B cell (primary cell): ENCODE results near the gene TPCN2. TPM values are rescaled to one million over a fixed set of nuclear protein-coding genes. Genes with fewer than 3 reads are reported as not detected.

ENCODE experiments used
- ATAC-seq: fragments of 200-7000 bp; cut with Tn5 transposase; one replicate; pipeline ENCODE4 v1.10.0; 2021; ENCODE audit warnings: low read depth, mild to moderate bottlenecking, moderate number of reproducible peaks, moderate library complexity
- CTCF ChIA-PET: fragments of 350-600 bp; sonication (Branson Sonifier 250); formaldehyde crosslinking; loops from one replicate; lab custom pipeline; 2021; ENCODE audit warnings: antibody characterized with exemption, inconsistent platforms; lab: Charles Lee
- POLR2A ChIA-PET: fragments of 350-600 bp; sonication (Branson Sonifier 250); formaldehyde crosslinking; loops from one replicate; lab custom pipeline; 2021; ENCODE audit warnings: antibody characterized with exemption; lab: Charles Lee
- DNase-seq: peaks from one replicate; pipeline ENCODE4 v3.0.0; 2013
- H2AFZ ChIP-seq: 2 replicates; pipeline ENCODE4 v1.6.1; 2012; ENCODE audit warnings: mild to moderate bottlenecking, low read depth, low read length; ENCODE audit not compliant: insufficient read depth, poor library complexity, severe bottlenecking
- H3K27ac ChIP-seq, 2 donors: 1 replicate in 1 of 2; 2 replicates in 1 of 2; pipeline ENCODE4 v1.5.1; 2012 to 2013; ENCODE audit warnings: low read length in 2 of 2, mild to moderate bottlenecking in 2 of 2, moderate library complexity in 1 of 2
- H3K27me3 ChIP-seq, 4 experiments: fragments of 200-600 bp in 1 of 4; sonication (generic) in 1 of 4; replicated peaks in 1 of 4; 1 replicate in 2 of 4; 2 replicates in 2 of 4; pipeline versions ENCODE4 v1.6.1 to v1.7.0; 2013 to 2016; ENCODE audit warnings: low read length in 3 of 4, mild to moderate bottlenecking in 2 of 4, mixed read lengths in 1 of 4, moderate library complexity in 1 of 4; ENCODE audit not compliant: insufficient read depth in 4 of 4, control insufficient read depth in 3 of 4; ENCODE audit errors: control extremely low read depth in 1 of 4
- H3K36me3 ChIP-seq, 2 experiments: replicated peaks in 1 of 2; 1 replicate in 1 of 2; 2 replicates in 1 of 2; pipeline versions ENCODE4 v1.6.1 to v1.7.1; 2013; ENCODE audit warnings: low read length in 1 of 2; ENCODE audit not compliant: insufficient read depth in 2 of 2, control insufficient read depth in 1 of 2; ENCODE audit errors: control extremely low read depth in 1 of 2, extremely low read depth in 1 of 2
- H3K4me1 ChIP-seq, 2 donors: fragments of 200-600 bp in 1 of 2; sonication (generic) in 1 of 2; 1 replicate in 1 of 2; 2 replicates in 1 of 2; pipeline versions ENCODE4 v1.5.1 to v1.6.1; 2013 to 2017; ENCODE audit warnings: low read length in 2 of 2; ENCODE audit not compliant: control insufficient read depth in 2 of 2, insufficient read depth in 2 of 2
- H3K4me2 ChIP-seq: replicated peaks from 2 replicates; pipeline ENCODE3; 2012; ENCODE audit warnings: mild to moderate bottlenecking, low read depth, low read length; ENCODE audit not compliant: poor library complexity, severe bottlenecking
- H3K4me3 ChIP-seq, 5 experiments: fragments of 200-600 bp in 1 of 5; sonication (generic) in 1 of 5; 1 replicate in 3 of 5; 2 replicates in 2 of 5; pipeline versions ENCODE4 v1.5.1 to v1.7.0; 2011 to 2016; ENCODE audit warnings: low read length in 4 of 5, mild to moderate bottlenecking in 4 of 5, low read depth in 2 of 5, control low read depth in 1 of 5, moderate library complexity in 1 of 5; ENCODE audit not compliant: insufficient read depth in 1 of 5; ENCODE audit errors: control extremely low read depth in 1 of 5, extremely low read depth in 1 of 5
- H3K79me2 ChIP-seq: fragments of 200-600 bp; sonication (generic); one replicate; pipeline ENCODE4 v1.6.0; 2016; ENCODE audit warnings: low read length; ENCODE audit not compliant: control insufficient read depth, insufficient read depth
- H3K9ac ChIP-seq: fragments of 200-600 bp; sonication (generic); 2 replicates; pipeline ENCODE4 v1.6.1; 2017; ENCODE audit warnings: mild to moderate bottlenecking, low read length, moderate library complexity
- H3K9me3 ChIP-seq, 3 donors: one replicate each; pipeline versions ENCODE4 v1.6.1 to v1.7.1; 2013; ENCODE audit warnings: low read length in 2 of 3; ENCODE audit not compliant: control insufficient read depth in 2 of 3, insufficient read depth in 1 of 3; ENCODE audit errors: control extremely low read depth in 1 of 3
- H4K20me1 ChIP-seq: 2 replicates; pipeline ENCODE4 v1.6.0; 2012; ENCODE audit warnings: mild to moderate bottlenecking, low read length; ENCODE audit not compliant: insufficient read depth, control insufficient read depth, poor library complexity, severe bottlenecking
- H3K27ac Mint-ChIP-seq: one replicate; pipeline ENCODE4 v1.8.0; 2021; ENCODE audit warnings: mixed read lengths
- H3K27me3 Mint-ChIP-seq: one replicate; pipeline ENCODE4 v1.8.0; 2021; ENCODE audit warnings: mixed read lengths
- H3K4me1 Mint-ChIP-seq: one replicate; pipeline ENCODE4 v1.8.0; 2021; ENCODE audit warnings: mixed read lengths
- H3K4me3 Mint-ChIP-seq: one replicate; pipeline ENCODE4 v1.8.0; 2021; ENCODE audit warnings: mixed read lengths
- H3K9me3 Mint-ChIP-seq: one replicate; pipeline ENCODE4 v1.8.0; 2022; ENCODE audit warnings: mixed read lengths; ENCODE audit not compliant: insufficient read depth
- EZH2 ChIP-seq: IDR thresholded peaks from 2 replicates; pipeline ENCODE4 v1.6.1; 2012; ENCODE audit warnings: borderline replicate concordance, low read depth, mild to moderate bottlenecking, moderate library complexity, low read length; ENCODE audit not compliant: insufficient read depth, poor library complexity, severe bottlenecking
- whole genome bisulfite sequencing: methylation state at CpG from one replicate; pipeline ENCODE4 v1.1.5; 2013; ENCODE audit warnings: missing lambda C conversion rate; ENCODE audit not compliant: insufficient coverage; 5-methylcytosine and 5-hydroxymethylcytosine counted together
- intact Hi-C: fragments of 100-400 bp; cut with micrococcal nuclease; formaldehyde crosslinking; loops from one replicate; pipeline ENCODE4 v1.10.0; 2022
- polyA plus RNA-seq: library from polyadenylated mRNA; depleted of rRNA; stranded (reverse); fragments of >200 nt; gene quantifications from 2 replicates; pipeline ENCODE4 v1.2.3, GENCODE V29; 2012
- total RNA-seq, 2 donors: library from RNA; stranded (reverse); fragments of 120-200 nt in 1 of 2; gene quantifications; 1 replicate in 1 of 2; 2 replicates in 1 of 2; pipeline versions ENCODE4 v1.2.3 to v1.2.4, GENCODE V29; 2013 to 2022
- TF ChIP-seq, protein P1 (sequence below): fragments of 200-600 bp; IDR thresholded peaks from one replicate; pipeline ENCODE4 v1.8.0; 2022; ENCODE audit warnings: antibody characterized with exemption, mild to moderate bottlenecking

The TPCN2 gene
- total and polyA plus RNA-seq, 2 donors (not counting 1 experiment from before 2014, with no cell fraction given) = 16.8 to 71.4 TPM

DNA sequence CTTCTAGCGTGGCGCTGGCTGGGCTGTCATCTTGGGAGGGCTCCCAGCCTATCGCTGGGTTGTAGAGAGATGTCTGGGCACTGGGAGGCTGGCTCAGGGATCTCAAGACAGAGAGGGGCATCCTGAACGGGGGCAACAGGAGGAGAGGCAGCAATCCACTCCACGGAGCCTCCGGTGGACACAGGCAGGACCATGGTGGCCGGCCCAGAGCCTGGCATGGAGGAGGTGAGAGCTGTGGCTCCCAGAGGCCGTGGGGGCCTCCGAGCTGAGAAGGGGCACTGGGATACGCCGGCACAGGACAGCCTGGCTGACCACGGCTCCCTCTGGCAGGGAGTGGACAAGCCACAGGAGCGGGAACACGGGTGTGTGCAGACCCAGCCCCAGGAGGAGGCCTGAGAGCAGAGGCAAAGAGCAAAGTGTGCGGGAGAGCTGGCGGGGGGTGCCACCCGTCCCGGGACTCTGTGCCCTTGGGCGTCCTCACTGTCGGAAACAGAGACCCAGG, 44.8 kb upstream of the TPCN2 start:
- ChIA-PET CTCF (no interaction called here), POLR2A (no interaction called here)

DNA sequence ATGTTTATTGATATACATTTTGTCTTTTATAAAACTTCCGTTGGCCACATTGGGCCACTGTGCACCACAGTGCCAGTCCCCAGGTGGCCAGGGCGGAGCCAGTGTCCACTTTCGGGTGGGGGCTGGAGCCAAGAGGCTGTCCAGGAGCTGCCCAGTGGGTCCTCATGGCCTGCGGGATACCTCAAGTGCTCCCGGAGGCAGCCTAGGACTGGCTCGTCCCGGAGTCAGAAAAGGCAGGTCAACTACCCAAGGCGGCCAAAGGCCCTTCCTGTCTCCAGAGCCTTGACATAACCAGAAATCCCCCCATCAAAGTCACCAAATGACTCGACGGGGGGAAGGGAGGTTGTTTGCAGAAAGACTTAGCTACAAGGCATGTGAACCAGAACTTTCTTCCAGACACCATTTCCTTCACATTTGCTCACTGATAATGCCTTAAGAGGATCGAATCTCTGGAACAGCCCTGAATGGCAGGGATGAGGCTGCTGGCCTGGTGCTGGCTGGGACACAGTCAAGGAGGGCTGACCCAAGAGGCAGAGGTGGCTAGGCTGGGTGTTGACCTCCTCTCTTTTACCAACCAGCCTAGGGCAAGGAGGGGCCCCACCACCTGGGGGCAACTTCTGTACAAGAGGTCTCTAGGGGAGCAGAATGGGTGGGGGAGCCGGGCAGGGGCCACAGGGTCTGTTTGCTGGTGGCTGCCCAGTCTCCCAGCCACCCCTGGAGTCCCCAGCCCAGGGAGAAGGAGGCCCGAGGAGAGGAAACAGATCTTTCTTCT, 44.1 kb upstream of the TPCN2 start:
- Histone ChIP-seq H3K4me2 (no peak overlapping the region), H3K4me3 (no peak overlapping the region), H4K20me1 (no peaks in the 10 kb centered on the region), H3K9ac (no peak overlapping the region), H3K4me1 (no peaks in the 10 kb centered on the region), H3K36me3 (no peaks in the 10 kb centered on the region), H2AFZ (no peak overlapping the region), H3K27ac (no peak overlapping the region), H3K27me3 (peaks cover 0 to 15% (median 1%) of the 10 kb centered on the region in 4 experiments), H3K79me2 (no peaks in the 10 kb centered on the region), H3K9me3 (no peaks in the 10 kb centered on the region)
- ChIA-PET CTCF (no interaction called here), POLR2A (no interaction called here)
- Mint-ChIP-seq H3K27ac (no peak overlapping the region), H3K27me3 (peaks cover 29% of the 10 kb centered on the region), H3K4me3 (no peak overlapping the region), H3K4me1 (no peaks in the 10 kb centered on the region), H3K9me3 (no peaks in the 10 kb centered on the region)
- no peak for DNase-seq
- no peak for ATAC-seq
- intact Hi-C loops = no loop called here
- 85% methylated on average over 9 of the region's 13 CpGs for WGBS
- TF ChIP-seq, protein P1, sequence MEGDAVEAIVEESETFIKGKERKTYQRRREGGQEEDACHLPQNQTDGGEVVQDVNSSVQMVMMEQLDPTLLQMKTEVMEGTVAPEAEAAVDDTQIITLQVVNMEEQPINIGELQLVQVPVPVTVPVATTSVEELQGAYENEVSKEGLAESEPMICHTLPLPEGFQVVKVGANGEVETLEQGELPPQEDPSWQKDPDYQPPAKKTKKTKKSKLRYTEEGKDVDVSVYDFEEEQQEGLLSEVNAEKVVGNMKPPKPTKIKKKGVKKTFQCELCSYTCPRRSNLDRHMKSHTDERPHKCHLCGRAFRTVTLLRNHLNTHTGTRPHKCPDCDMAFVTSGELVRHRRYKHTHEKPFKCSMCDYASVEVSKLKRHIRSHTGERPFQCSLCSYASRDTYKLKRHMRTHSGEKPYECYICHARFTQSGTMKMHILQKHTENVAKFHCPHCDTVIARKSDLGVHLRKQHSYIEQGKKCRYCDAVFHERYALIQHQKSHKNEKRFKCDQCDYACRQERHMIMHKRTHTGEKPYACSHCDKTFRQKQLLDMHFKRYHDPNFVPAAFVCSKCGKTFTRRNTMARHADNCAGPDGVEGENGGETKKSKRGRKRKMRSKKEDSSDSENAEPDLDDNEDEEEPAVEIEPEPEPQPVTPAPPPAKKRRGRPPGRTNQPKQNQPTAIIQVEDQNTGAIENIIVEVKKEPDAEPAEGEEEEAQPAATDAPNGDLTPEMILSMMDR = no peak
- no peak for TF ChIP-seq EZH2

More for the DNA sequence above, 44.8 kb upstream of the TPCN2 start:
- H3K4me1 ChIP-seq = no peaks in the 10 kb centered on the region
- H3K4me3 ChIP-seq = no peak overlapping the region
- H3K79me2 ChIP-seq = no peaks in the 10 kb centered on the region
- H3K4me3 Mint-ChIP-seq = no peak overlapping the region
- no peak for TF ChIP-seq EZH2
- TF ChIP-seq, protein P1 = no peak
- WGBS = 90% methylated on average over 20 of the region's 20 CpGs
- ATAC-seq (no peak), DNase-seq (no peak)
- H3K27me3 Mint-ChIP-seq = peaks cover 30% of the 10 kb centered on the region
- H3K36me3 ChIP-seq = no peaks in the 10 kb centered on the region
- no peak overlapping the region for H2AFZ ChIP-seq
- no peak overlapping the region for H3K27ac ChIP-seq
- peaks cover 0 to 15% (median 1%) of the 10 kb centered on the region in 4 experiments for H3K27me3 ChIP-seq
- H4K20me1 ChIP-seq = no peaks in the 10 kb centered on the region
- no peaks in the 10 kb centered on the region for H3K9me3 Mint-ChIP-seq
- H3K9me3 ChIP-seq = no peaks in the 10 kb centered on the region
- intact Hi-C loops = no loop called here
- no peak overlapping the region for H3K27ac Mint-ChIP-seq
- H3K4me1 Mint-ChIP-seq = no peaks in the 10 kb centered on the region
- no peak overlapping the region for H3K4me2 ChIP-seq
- H3K9ac ChIP-seq = no peak overlapping the region
